ENCODE measurements around the gene DOCK4.
A peak's percentile ranks its signal among the peaks of the same experiment; 100 is the strongest.

The DOCK4 gene

DNA sequence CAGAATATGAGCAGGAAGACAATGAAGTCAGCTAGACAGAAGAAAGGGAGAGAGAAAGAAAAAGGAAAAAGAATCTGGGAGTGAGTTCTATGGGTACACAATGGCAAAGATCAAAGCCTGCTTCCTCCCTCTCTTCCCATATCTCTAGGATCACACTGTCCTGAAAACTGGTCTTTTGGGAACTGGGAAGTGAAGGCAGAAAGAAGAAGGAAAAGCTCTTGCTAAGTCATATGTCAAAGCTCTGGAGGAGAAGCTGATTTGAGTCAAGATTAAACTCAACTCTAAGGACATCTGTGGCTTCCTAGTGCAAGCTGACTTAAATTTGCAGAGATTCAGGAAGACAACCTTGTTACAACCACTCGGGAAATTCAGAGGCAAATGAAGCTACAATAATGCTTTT lies 147.5 kb downstream of the DOCK4 start:
- CTCF ChIA-PET: interaction anchor here (0.8 to 1.0 kb wide), 2 partner anchors 11 to 13 kb away, joined by 3 read pairs; no protein-coding TSS in a partner anchor
- TF ChIP-seq, protein P1, sequence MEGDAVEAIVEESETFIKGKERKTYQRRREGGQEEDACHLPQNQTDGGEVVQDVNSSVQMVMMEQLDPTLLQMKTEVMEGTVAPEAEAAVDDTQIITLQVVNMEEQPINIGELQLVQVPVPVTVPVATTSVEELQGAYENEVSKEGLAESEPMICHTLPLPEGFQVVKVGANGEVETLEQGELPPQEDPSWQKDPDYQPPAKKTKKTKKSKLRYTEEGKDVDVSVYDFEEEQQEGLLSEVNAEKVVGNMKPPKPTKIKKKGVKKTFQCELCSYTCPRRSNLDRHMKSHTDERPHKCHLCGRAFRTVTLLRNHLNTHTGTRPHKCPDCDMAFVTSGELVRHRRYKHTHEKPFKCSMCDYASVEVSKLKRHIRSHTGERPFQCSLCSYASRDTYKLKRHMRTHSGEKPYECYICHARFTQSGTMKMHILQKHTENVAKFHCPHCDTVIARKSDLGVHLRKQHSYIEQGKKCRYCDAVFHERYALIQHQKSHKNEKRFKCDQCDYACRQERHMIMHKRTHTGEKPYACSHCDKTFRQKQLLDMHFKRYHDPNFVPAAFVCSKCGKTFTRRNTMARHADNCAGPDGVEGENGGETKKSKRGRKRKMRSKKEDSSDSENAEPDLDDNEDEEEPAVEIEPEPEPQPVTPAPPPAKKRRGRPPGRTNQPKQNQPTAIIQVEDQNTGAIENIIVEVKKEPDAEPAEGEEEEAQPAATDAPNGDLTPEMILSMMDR (IDR thresholded peaks at IDR 0.05; ENCODE audit: control extremely low read depth, extremely low read depth, low read depth, missing control alignments): no peak
- POLR2A ChIA-PET: no interaction called here
- no peak for DNase-seq (ENCODE audit: extremely low spot score)

DNA sequence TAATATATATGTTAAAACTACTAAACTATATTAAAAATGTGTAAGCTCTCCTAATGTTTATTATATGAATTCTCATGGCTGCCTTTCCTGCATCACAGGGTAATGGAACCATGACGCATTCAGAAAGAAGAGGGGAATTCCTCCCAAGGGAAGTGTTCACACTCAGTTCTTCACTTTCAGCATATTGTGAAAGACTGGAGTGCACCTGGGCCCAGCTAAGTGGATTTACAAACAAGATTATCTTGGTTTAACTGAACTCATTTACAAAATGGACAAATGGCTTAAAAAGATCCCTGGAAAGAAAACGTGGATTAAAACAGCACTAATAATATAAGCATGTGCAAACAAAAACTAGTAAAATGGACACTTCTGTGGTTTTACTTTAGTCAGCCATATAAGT lies 149.8 kb downstream of the DOCK4 start:
- DNase-seq (ENCODE audit: extremely low spot score): peak; percentile 29
- CTCF ChIA-PET: interaction anchor here (0.8 to 2.7 kb wide), 6 partner anchors 9 to 23 kb away, joined by 3 to 10 read pairs (median 4); no protein-coding TSS in a partner anchor
- TF ChIP-seq, protein P1 (IDR thresholded peaks at IDR 0.05; ENCODE audit: control extremely low read depth, extremely low read depth, low read depth, missing control alignments): no peak
- POLR2A ChIA-PET: interaction anchor here (1.5 kb wide), 1 partner anchor 394 kb away, joined by 4 read pairs; the partner anchor contains the start of gene IFRD1

DNA sequence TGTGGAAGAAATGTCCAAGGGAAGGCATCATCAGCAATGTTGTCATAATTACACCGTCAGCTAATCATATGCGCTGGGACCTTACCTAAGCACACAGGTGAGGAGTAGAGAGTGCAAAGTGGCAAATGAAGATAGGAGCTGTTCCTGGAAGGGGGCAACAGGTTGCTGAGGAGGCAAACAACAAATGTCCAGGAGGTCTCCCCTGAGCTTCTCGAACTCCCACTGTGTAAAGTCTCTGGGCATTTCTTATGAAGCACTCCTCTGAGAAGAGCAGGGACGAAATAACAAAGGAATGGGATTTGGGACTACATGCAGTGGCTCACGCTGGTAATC lies 152.5 kb downstream of the DOCK4 start:
- TF ChIP-seq, protein P1 (IDR thresholded peaks at IDR 0.05; ENCODE audit: control extremely low read depth, extremely low read depth, low read depth, missing control alignments): no peak
- DNase-seq (ENCODE audit: extremely low spot score): no peak
- POLR2A ChIA-PET: no interaction called here
- CTCF ChIA-PET: interaction anchor here (1.8 kb wide), 1 partner anchor 10 kb away, joined by 4 read pairs; no protein-coding TSS in a partner anchor

DNA sequence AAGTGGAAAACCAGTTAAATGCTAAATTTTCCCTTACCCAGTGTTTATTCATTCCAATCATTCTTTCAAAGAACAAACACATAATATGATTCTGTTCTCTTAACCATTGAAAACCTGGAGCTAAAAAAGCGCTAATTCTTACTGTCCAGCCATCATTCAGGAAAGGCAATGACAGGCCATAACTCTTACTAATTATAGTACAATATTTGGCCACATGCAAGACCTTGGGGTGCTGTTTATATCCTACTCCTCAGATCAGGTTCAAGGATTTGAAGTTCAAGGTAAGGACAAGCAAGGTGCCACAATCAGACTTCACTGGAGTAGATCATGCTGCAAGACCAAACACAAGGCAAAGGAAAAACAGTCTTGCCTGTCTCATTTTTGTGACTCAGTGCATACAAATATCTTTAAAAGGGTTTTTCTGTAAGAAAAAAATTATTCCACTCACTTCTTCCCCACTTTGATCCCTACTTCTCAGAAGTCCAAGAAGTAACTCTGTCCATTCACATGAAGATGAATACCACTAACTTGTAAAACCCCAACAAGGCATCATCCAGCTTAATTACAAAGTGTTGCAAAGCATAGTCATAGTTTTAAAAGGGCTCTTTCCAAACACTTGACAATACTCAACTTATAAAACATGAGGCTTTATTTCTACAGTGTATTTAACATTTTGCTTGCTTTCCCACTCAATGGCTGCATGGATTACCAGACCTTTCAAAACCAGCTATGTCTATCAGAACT lies 153.0 kb downstream of the DOCK4 start:
- no peak for DNase-seq (ENCODE audit: extremely low spot score)
- TF ChIP-seq, protein P1 (IDR thresholded peaks at IDR 0.05; ENCODE audit: control extremely low read depth, extremely low read depth, low read depth, missing control alignments): no peak
- ChIA-PET POLR2A (no interaction called here), CTCF (interaction anchor here (1.8 kb wide), 1 partner anchor 10 kb away, joined by 4 read pairs; no protein-coding TSS in a partner anchor)

DNA sequence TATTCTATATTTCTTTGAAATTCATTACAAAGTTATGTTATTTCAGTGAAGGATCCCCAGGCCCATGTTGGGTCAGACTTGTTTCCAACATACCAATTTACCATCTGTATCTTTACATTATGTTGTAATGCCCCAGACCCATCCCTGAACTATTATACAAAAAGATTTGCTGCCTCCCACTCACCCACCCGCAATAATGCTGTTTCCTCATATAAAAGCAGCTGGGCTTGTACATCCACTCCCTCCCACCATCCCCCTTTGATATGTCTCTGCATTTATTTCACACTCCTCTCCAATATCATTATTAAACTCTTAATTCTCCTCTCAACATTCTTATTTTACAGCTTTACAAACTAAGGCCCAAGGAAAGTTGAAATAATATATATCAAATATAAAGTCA lies 153.7 kb downstream of the DOCK4 start:
- POLR2A ChIA-PET: no interaction called here
- no peak for DNase-seq (ENCODE audit: extremely low spot score)
- TF ChIP-seq, protein P1 (IDR thresholded peaks at IDR 0.05; ENCODE audit: control extremely low read depth, extremely low read depth, low read depth, missing control alignments): no peak
- CTCF ChIA-PET: interaction anchor here (1.8 kb wide), 1 partner anchor 9 kb away, joined by 4 read pairs; no protein-coding TSS in a partner anchor

DNA sequence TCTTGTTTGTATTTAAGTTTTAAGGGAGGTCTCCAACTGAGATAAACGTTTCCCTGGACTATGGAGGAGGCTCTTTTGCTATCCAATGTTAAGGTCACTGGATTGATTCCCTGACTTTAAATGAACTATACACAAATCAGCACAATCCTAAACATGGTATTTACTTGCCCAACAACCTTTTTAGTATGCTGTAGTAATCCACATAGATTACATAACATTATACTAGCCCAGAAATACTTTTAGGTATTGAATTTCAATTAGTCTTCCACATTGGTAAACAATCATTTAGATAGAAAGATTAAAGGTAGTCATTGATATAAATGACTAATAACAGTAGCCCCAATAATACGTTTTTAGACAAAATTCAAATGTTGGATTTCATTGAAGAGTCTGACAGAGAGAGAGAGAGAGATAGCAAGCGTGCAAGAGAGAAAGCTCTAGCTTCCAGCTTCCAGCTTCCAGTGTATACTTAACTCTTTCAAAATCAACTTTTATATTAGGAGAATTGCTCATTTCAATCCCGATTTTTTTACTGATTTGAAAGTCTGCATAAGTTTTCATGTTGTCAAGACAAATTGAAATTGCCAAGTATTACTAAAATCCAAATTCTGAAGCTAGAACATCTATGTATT lies 155.8 kb downstream of the DOCK4 start:
- ChIA-PET POLR2A (no interaction called here), CTCF (interaction anchor here (0.8 kb wide), 1 partner anchor 29 kb away, joined by 3 read pairs; no protein-coding TSS in a partner anchor)
- TF ChIP-seq, protein P1 (IDR thresholded peaks at IDR 0.05; ENCODE audit: control extremely low read depth, extremely low read depth, low read depth, missing control alignments): no peak
- DNase-seq (ENCODE audit: extremely low spot score): no peak

Data from GM10248 (cell line).